ENCODE measurements around the gene PPM1N.
"Not testable (repeated sequence)": the region's sequence is repeated elsewhere in the genome, so short reads cannot be mapped to it uniquely, and the experiment has no call there.

Gene PPM1N

GRCh38 chr19:45510352-45510751 is 12.1 kb downstream of the PPM1N start:
- not testable (repeated sequence) for DNase-seq

GRCh38 chr19:45511074-45511473 is 12.8 kb downstream of the PPM1N start:
- DNase-seq = no peak

DNA sequence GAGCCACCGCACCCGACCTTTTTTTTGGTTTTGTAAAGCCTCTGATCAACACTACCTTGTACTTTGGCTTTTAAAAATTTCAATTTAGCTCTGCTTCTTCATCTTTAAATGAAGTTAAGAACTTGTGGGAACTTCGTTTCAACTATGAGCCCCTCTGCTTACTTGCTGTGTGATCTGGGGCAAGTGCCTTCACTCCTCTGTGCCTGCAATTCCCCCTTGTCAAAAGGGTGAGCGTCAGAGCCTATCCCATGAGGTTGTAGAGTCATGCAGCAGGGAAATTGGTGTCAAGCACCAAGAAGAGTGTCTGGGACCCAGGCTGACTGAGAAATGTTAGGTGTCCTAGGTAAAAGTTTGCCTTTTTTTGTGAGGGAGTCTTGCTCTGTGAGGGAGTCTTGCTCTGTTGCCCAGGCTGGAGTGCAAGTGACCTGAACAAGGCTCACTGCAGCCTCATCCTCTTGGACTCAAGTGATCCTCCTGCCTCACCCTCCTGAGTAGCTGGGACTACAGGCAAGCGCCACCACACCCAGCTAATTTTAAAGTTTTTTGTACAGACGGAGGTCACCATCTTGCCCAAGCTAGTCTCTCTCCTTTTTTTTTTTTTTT is 14.7 kb downstream of the PPM1N start:
- DNase-seq = no peak

DNA sequence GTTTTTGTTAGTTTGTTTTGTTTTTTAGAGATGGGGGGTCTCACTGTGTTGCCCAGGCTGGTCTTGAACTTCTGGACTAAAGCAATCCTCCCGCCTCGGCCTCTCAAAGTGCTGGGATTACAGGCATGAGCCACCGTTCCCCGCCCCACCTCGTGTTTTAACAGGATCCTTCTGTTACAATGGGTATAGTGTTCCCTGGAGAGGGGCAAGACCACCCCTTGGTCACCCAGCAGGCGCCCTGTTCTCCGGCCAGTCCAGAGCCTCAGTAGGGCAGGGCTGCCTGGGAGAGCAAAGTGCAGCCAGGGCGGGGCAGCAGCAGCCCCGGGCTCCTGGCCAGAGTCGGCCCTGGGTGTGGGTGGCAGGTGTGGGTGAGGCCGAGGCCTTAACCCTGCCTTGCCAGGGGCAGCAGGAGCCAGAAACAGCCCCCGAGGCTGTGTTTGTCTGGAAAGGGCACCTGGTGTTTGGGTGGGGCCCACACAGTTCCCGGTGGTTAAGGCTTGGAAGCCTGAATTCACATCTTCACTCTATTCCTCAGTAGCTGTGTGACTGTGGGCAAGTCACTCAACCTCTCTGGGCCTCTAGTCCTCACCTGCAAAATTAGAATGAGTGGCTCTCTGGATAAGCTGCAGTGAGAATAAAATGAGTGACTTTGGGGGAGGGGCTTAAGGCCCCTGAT is 16.3 kb downstream of the PPM1N start:
- no peak for DNase-seq

GRCh38 chr19:45515081-45515624 is 16.9 kb downstream of the PPM1N start:
- DNase-seq = no peak

GRCh38 chr19:45515807-45516401 is 17.7 kb downstream of the PPM1N start:
- no peak for DNase-seq

- DNase-seq = no peak
These were observed 19.0 kb downstream of the PPM1N start for GRCh38 chr19:45517238-45517637.

GRCh38 chr19:45517641-45518468 is 19.6 kb downstream of the PPM1N start:
- DNase-seq = no peak

- no peak for DNase-seq
These were observed 20.2 kb downstream of the PPM1N start for GRCh38 chr19:45518469-45518826.

DNA sequence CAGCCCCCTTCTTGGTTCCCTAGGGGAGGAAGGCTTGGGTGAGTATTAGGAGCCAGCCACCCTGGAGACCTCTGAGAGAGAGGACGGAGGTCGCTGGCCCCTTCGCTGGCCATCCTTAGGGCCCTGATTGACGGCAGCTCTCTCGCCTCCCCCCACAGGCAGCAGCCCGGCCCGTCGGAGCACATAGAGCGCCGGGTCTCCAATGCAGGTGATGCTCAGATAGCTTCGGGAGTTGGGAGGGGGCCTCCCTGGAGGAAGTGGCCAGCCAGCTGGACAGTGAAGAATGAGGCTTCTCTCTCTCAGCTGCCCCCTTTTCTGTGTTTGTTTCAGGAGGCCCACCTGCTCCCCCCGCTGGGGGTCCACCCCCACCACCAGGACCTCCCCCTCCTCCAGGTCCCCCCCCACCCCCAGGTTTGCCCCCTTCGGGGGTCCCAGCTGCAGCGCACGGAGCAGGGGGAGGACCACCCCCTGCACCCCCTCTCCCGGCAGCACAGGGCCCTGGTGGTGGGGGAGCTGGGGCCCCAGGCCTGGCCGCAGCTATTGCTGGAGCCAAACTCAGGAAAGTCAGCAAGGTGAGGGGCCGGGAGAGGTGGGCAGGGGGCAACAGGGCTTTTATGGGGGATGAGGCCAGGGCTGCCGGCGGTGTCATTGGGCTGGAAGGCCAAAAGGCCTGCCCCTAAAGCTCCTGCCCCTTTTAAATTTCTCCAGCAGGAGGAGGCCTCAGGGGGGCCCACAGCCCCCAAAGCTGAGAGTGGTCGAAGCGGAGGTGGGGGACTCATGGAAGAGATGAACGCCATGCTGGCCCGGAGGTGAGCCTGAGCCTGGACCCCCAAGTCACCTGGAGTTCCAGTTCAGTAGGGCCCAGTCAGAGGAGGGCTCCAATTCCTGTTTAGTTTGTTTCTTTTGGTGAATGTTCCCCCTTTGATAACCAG is 24.0 kb downstream of the PPM1N start:
- DNase-seq = no peak

DNA sequence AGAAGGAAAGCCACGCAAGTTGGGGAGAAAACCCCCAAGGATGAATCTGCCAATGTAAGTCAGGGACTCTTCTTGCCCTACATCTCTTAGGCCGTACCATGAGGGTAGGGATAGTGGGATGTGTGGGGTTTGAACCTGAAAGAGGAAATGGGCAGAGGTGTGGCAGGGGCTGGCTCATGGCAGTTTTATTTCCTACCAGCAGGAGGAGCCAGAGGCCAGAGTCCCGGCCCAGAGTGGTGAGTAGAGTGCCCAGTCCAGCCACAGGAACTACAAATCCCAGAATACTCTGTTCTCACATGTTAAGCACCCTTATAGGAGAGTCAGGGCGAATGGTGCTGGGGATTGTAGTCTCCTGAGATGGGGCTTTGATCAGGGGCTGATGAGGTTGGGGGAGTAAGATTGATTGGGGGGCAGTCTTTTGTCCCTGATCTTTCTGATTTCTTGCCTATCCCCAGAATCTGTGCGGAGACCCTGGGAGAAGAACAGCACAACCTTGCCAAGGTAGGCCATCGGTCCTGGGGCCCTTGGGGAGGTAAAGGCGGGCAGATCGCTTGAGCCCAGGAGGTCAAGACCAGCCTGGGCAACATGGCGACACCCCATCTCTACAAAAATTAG is 25.5 kb downstream of the PPM1N start:
- DNase-seq = peak; percentile 88

DNA sequence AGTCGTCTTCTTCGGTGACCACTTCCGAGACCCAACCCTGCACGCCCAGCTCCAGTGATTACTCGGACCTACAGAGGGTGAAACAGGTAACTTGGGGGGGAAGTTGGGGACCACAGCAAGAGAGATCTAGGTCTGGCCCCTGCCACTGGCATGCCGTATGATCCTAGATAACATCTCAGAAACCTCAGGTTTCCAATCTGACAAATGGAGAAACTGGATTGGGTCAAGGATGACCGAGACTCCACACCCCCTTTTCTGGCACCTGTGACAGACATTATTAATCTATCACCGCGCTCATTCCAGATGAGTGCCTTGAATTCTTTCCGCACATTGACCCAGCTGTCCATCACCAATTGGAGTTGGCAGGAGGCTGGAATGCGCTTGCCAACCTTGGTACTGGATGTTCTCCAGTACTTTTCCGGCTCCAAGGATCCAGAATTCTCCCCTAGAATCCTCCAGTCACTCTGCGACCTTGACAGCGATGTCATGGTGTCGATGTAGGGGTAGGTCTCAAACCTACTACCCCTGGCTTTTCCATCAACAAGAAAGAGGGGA is 26.4 kb downstream of the PPM1N start:
- no peak for DNase-seq

GRCh38 chr19:45526143-45526542 is 27.9 kb downstream of the PPM1N start:
- DNase-seq = peak; percentile 50

- DNase-seq = no peak
These were observed 28.7 kb downstream of the PPM1N start for GRCh38 chr19:45526971-45527370.

- peak; percentile 21 for DNase-seq
These were observed 29.5 kb downstream of the PPM1N start for GRCh38 chr19:45527731-45528130.

DNA sequence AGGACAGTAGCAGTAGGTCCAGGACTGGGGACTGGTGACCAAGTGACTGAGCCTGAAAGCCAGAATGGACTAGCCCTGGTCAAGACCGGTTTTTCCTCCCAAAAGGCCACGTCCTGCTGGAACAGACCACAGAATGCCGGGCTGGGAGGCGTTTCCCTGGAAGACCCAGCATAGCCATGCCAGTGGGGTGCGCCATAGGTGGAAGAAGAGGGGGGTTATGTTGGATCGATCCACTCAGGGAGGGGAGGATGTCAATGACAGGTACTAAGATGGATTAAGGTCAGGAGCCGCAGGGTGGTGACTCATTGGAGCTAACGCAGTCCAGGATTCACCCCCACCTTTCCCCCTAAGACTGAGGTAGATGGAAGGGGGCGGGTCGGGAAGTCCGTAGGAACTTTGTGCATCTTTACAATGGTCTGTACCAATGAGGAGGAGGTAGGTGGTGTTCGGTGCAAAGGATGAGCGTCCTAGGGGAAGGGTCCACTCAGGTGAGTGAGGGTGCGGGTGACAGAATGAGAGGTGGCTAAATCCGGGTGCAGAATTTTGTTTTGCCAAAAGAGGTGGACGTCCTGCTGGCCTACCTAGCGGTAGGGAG is 30.0 kb downstream of the PPM1N start:
- peak; percentile 18 for DNase-seq

DNA sequence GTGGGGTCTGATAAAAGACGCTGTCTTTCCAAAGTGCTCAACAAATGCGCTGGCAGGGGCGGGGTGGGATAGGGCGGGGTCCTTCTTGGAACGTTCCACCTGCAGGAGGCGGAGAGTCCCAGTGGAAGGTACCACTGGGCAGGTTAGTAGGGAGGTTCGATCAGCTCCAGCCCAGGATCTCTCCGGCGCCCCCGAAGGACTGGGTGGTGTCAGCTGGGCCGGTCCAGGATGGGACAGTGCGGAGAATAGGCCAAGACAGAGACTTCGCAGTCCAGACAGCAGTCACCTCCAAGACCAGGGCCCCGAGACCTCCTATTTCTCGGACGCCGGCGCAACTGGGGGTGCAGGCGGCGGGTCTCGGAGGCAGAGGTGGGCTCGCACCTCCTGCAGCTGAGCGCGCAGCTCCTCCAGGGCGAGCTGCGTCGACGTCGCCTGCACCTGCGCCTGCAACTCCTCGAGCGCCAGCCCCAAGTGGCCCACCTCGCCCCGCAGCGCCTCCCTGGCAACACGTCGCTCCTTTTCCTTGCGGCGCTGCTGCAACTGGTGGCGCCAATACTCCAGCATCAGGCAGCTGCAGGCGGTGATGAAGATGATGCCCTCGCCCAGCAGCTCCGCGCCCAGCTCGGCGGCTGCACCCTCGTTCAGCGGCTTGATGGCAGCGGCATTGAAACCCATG is 30.6 kb downstream of the PPM1N start:
- peak; percentile 77 for DNase-seq

- no peak for DNase-seq
These were observed 31.2 kb downstream of the PPM1N start for GRCh38 chr19:45529420-45529785.

- DNase-seq = no peak
These were observed 33.1 kb downstream of the PPM1N start for GRCh38 chr19:45531349-45531748.

GRCh38 chr19:45539459-45539858 is 41.2 kb downstream of the PPM1N start:
- DNase-seq = no peak
